ENCODE results near the gene CHCHD3.

The CHCHD3 gene

GRCh38 chr7:132782777-132783640 is 298.9 kb downstream of the CHCHD3 start:
- no peak overlapping the region for H3K9ac ChIP-seq

GRCh38 chr7:132780822-132781221 is 301.1 kb downstream of the CHCHD3 start:
- H3K36me3 ChIP-seq (ENCODE audit: insufficient read depth) = no peaks in the 10 kb centered on the region; the same call in 1 of the 2 replicates
- H2AFZ ChIP-seq (ENCODE audit: low read depth) = no peak overlapping the region
- H4K20me1 ChIP-seq (ENCODE audit: insufficient read depth) = no peaks in the 10 kb centered on the region
- H3K4me1 ChIP-seq (ENCODE audit: low read depth, poor library complexity, severe bottlenecking) = no peaks in the 10 kb centered on the region
- H3K27me3 ChIP-seq (ENCODE audit: insufficient read depth, low read depth) = no peaks in the 10 kb centered on the region
- H3K4me3 ChIP-seq (IDR thresholded peaks at IDR 0.05; ENCODE audit: insufficient read depth, low read depth, low read length) = no peak overlapping the region
- no peak overlapping the region for H3K27ac ChIP-seq
- no peak overlapping the region for H3K4me2 ChIP-seq
- H3K9ac ChIP-seq = no peak overlapping the region
- TF ChIP-seq CTCF (conservative IDR thresholded peaks at IDR 0.05; ENCODE audit: low read depth, low read length) = no peak
- H3K79me2 ChIP-seq (ENCODE audit: insufficient read depth, low read depth) = no peaks in the 10 kb centered on the region

More at GRCh38 chr7:132782777-132783640, 298.9 kb downstream of the CHCHD3 start:
- H3K79me2 ChIP-seq (ENCODE audit: insufficient read depth, low read depth) = no peaks in the 10 kb centered on the region
- no peak for TF ChIP-seq CTCF (conservative IDR thresholded peaks at IDR 0.05; ENCODE audit: low read depth, low read length)
- no peaks in the 10 kb centered on the region for H4K20me1 ChIP-seq (ENCODE audit: insufficient read depth)
- H3K27me3 ChIP-seq (ENCODE audit: insufficient read depth, low read depth) = no peaks in the 10 kb centered on the region
- no peak overlapping the region for H3K4me2 ChIP-seq
- no peak overlapping the region for H3K4me3 ChIP-seq (IDR thresholded peaks at IDR 0.05; ENCODE audit: insufficient read depth, low read depth, low read length)
- H3K36me3 ChIP-seq (ENCODE audit: insufficient read depth) = no peaks in the 10 kb centered on the region; the same call in 1 of the 2 replicates
- H2AFZ ChIP-seq (ENCODE audit: low read depth) = no peak overlapping the region
- H3K27ac ChIP-seq = no peak overlapping the region
- H3K4me1 ChIP-seq (ENCODE audit: low read depth, poor library complexity, severe bottlenecking) = no peaks in the 10 kb centered on the region

GRCh38 chr7:132779164-132779563 is 302.7 kb downstream of the CHCHD3 start:
- H3K79me2 ChIP-seq (ENCODE audit: insufficient read depth, low read depth) = no peaks in the 10 kb centered on the region
- H3K4me2 ChIP-seq = no peak overlapping the region
- H3K27me3 ChIP-seq (ENCODE audit: insufficient read depth, low read depth) = no peaks in the 10 kb centered on the region
- H3K4me3 ChIP-seq (IDR thresholded peaks at IDR 0.05; ENCODE audit: insufficient read depth, low read depth, low read length) = no peak overlapping the region
- TF ChIP-seq CTCF (conservative IDR thresholded peaks at IDR 0.05; ENCODE audit: low read depth, low read length) = no peak
- no peak overlapping the region for H3K9ac ChIP-seq
- H3K36me3 ChIP-seq (ENCODE audit: insufficient read depth) = no peaks in the 10 kb centered on the region
- no peaks in the 10 kb centered on the region for H3K4me1 ChIP-seq (ENCODE audit: low read depth, poor library complexity, severe bottlenecking)
- H4K20me1 ChIP-seq (ENCODE audit: insufficient read depth) = no peaks in the 10 kb centered on the region
- no peak overlapping the region for H3K27ac ChIP-seq
- H2AFZ ChIP-seq (ENCODE audit: low read depth) = no peak overlapping the region

- Histone ChIP-seq H3K4me1 (ENCODE audit: low read depth, poor library complexity, severe bottlenecking) (no peaks in the 10 kb centered on the region), H3K27me3 (ENCODE audit: insufficient read depth, low read depth) (no peaks in the 10 kb centered on the region), H3K4me3 (IDR thresholded peaks at IDR 0.05; ENCODE audit: insufficient read depth, low read depth, low read length) (no peak overlapping the region), H2AFZ (ENCODE audit: low read depth) (no peak overlapping the region), H3K36me3 (ENCODE audit: insufficient read depth) (no peaks in the 10 kb centered on the region), H3K79me2 (ENCODE audit: insufficient read depth, low read depth) (no peaks in the 10 kb centered on the region), H3K9ac (no peak overlapping the region), H3K27ac (no peak overlapping the region), H3K4me2 (no peak overlapping the region), H4K20me1 (ENCODE audit: insufficient read depth) (no peaks in the 10 kb centered on the region)
- no peak for TF ChIP-seq CTCF (conservative IDR thresholded peaks at IDR 0.05; ENCODE audit: low read depth, low read length)
Observed at GRCh38 chr7:132778761-132779160, 303.1 kb downstream of the CHCHD3 start.
